Stomach smooth muscle (tissue), 2 donors: ENCODE measurements around the gene DMRTC2.
"Not testable (repeated sequence)": the region's sequence is repeated elsewhere in the genome, so short reads cannot be mapped to it uniquely, and the experiment has no call there.

Source experiments
- H3K27ac ChIP-seq: one replicate; pipeline ENCODE4 v1.7.0; 2013; ENCODE audit warnings: mild to moderate bottlenecking, low read length, inconsistent platforms
- H3K27me3 ChIP-seq, 2 donors: one replicate each; pipeline ENCODE4 v1.7.0; 2013; ENCODE audit warnings: low read length in 2 of 2; ENCODE audit not compliant: insufficient read depth in 2 of 2, control insufficient read depth in 1 of 2
- H3K36me3 ChIP-seq, 2 donors: one replicate each; pipeline ENCODE4 v1.7.0; 2013; ENCODE audit warnings: low read length in 2 of 2; ENCODE audit not compliant: control insufficient read depth in 2 of 2, insufficient read depth in 2 of 2
- H3K4me1 ChIP-seq: one replicate; pipeline ENCODE4 v1.7.0; 2013; ENCODE audit warnings: low read length; ENCODE audit not compliant: control insufficient read depth, insufficient read depth
- H3K4me3 ChIP-seq, 2 donors: one replicate each; pipeline ENCODE4 v1.7.0; 2013; ENCODE audit warnings: low read length in 2 of 2
- H3K9ac ChIP-seq, 2 donors: one replicate each; pipeline ENCODE4 v1.7.0; 2013; ENCODE audit warnings: low read length in 2 of 2, mild to moderate bottlenecking in 1 of 2
- H3K9me3 ChIP-seq, 2 donors: one replicate each; pipeline ENCODE4 v1.7.0; 2013; ENCODE audit warnings: low read length in 2 of 2; ENCODE audit not compliant: control insufficient read depth in 2 of 2
- donor health status: healthy.
- donor health status: Pancreatic carcinoma.

DMRTC2 gene

GRCh38 chr19:41870401-41870873, 25.6 kb downstream of the DMRTC2 start:
- Histone ChIP-seq H3K27me3 (no peaks in the 10 kb centered on the region), H3K4me3 (no peak overlapping the region), H3K27ac (no peak overlapping the region), H3K9ac (no peak overlapping the region), H3K9me3 (no peaks in the 10 kb centered on the region), H3K4me1 (peaks cover 4% of the 10 kb centered on the region), H3K36me3 (peaks cover 27 to 32% of the 10 kb centered on the region in 2 donors)

- peaks cover 4% of the 10 kb centered on the region for H3K4me1 ChIP-seq
- no peak overlapping the region for H3K27ac ChIP-seq
- H3K27me3 ChIP-seq, result no peaks in the 10 kb centered on the region
- peaks cover 27% of the 10 kb centered on the region in 2 donors for H3K36me3 ChIP-seq
- no peak overlapping the region for H3K4me3 ChIP-seq
- no peak overlapping the region for H3K9ac ChIP-seq
- H3K9me3 ChIP-seq, result no peaks in the 10 kb centered on the region
Measured at GRCh38 chr19:41871573-41872383, 26.9 kb downstream of the DMRTC2 start.

- Histone ChIP-seq H3K4me1 (peaks cover 4% of the 10 kb centered on the region), H3K9ac (no peak overlapping the region), H3K9me3 (no peaks in the 10 kb centered on the region), H3K4me3 (no peak overlapping the region), H3K27me3 (no peaks in the 10 kb centered on the region), H3K36me3 (peaks cover 27% of the 10 kb centered on the region in 2 donors), H3K27ac (no peak overlapping the region)
Measured at GRCh38 chr19:41872384-41872774, 27.5 kb downstream of the DMRTC2 start.

GRCh38 chr19:41872775-41873647, 28.2 kb downstream of the DMRTC2 start:
- no peak overlapping the region for H3K4me3 ChIP-seq
- no peaks in the 10 kb centered on the region for H3K27me3 ChIP-seq
- peaks cover 25 to 26% of the 10 kb centered on the region in 2 donors for H3K36me3 ChIP-seq
- no peaks in the 10 kb centered on the region for H3K4me1 ChIP-seq
- no peak overlapping the region for H3K9ac ChIP-seq
- no peaks in the 10 kb centered on the region for H3K9me3 ChIP-seq
- H3K27ac ChIP-seq, result no peak overlapping the region

- H3K27ac ChIP-seq, H3K9me3 ChIP-seq, H3K4me1 ChIP-seq, H3K4me3 ChIP-seq, H3K27me3 ChIP-seq, H3K36me3 ChIP-seq, H3K9ac ChIP-seq: not testable (repeated sequence)
Measured at GRCh38 chr19:41875973-41876372, 31.1 kb downstream of the DMRTC2 start.

- H3K27ac ChIP-seq, result no peak within 1 kb of the TSS
- no peaks in the 10 kb centered on the region for H3K9me3 ChIP-seq
- H3K27me3 ChIP-seq, result no peaks in the 10 kb centered on the region
- no peak within 1 kb of the TSS for H3K9ac ChIP-seq
- no peaks in the 10 kb centered on the region for H3K36me3 ChIP-seq
- no peak within 1 kb of the TSS for H3K4me3 ChIP-seq
- H3K4me1 ChIP-seq, result no peaks in the 10 kb centered on the region
Measured at GRCh38 chr19:41876847-41877832, 32.3 kb downstream of the DMRTC2 start, which contains the start of gene CD79A. CD79A (plus strand) TSS chr19:41877279; CDS start chr19:41877305, 26 bp downstream.

GRCh38 chr19:41877916-41878905, 33.4 kb downstream of the DMRTC2 start:
- H3K27me3 ChIP-seq, result no peaks in the 10 kb centered on the region
- no peak overlapping the region for H3K9ac ChIP-seq
- H3K4me3 ChIP-seq, result no peak overlapping the region
- H3K27ac ChIP-seq, result no peak overlapping the region
- no peaks in the 10 kb centered on the region for H3K9me3 ChIP-seq
- H3K36me3 ChIP-seq, result no peaks in the 10 kb centered on the region
- H3K4me1 ChIP-seq, result peaks cover 5% of the 10 kb centered on the region

GRCh38 chr19:41879080-41879479, 34.2 kb downstream of the DMRTC2 start:
- Histone ChIP-seq H3K4me3 (no peak overlapping the region), H3K27ac (no peak overlapping the region), H3K36me3 (no peaks in the 10 kb centered on the region), H3K27me3 (no peaks in the 10 kb centered on the region), H3K9me3 (no peaks in the 10 kb centered on the region), H3K4me1 (peaks cover 10% of the 10 kb centered on the region), H3K9ac (no peak overlapping the region)

- Histone ChIP-seq H3K4me1 (peaks cover 14% of the 10 kb centered on the region), H3K36me3 (no peaks in the 10 kb centered on the region), H3K27ac (no peak overlapping the region), H3K4me3 (no peak overlapping the region), H3K9me3 (no peaks in the 10 kb centered on the region), H3K27me3 (no peaks in the 10 kb centered on the region), H3K9ac (no peak overlapping the region)
Measured at GRCh38 chr19:41879670-41880328, 35.0 kb downstream of the DMRTC2 start.
